GM19452 (cell line): Measurements from ENCODE around the gene KRT73.

ENCODE experiments used
- ATAC-seq: cut with Tn5 transposase; IDR thresholded peaks from one replicate; pipeline ENCODE4 v1.9.1; 2021; ENCODE audit not compliant: unreplicated experiment

Gene KRT73

GRCh38 chr12:52627395-52628110, 9.2 kb upstream of the KRT73 start:
- no peak for ATAC-seq

GRCh38 chr12:52622349-52622748, 4.0 kb upstream of the KRT73 start:
- ATAC-seq = no peak

- no peak for ATAC-seq
Observed at GRCh38 chr12:52618866-52619265, 507 bp upstream of the KRT73 start.

GRCh38 chr12:52617403-52617785, 965 bp downstream of the KRT73 start:
- ATAC-seq = no peak

- no peak for ATAC-seq
Observed at GRCh38 chr12:52616680-52617402, 1.5 kb downstream of the KRT73 start.

- no peak for ATAC-seq
Observed at GRCh38 chr12:52615912-52616311, 2.4 kb downstream of the KRT73 start.

- ATAC-seq = no peak
Observed at GRCh38 chr12:52615208-52615868, 3.0 kb downstream of the KRT73 start.

- ATAC-seq = no peak
Observed at GRCh38 chr12:52614381-52615207, 3.8 kb downstream of the KRT73 start.

- no peak for ATAC-seq
Observed at GRCh38 chr12:52613384-52614030, 4.9 kb downstream of the KRT73 start.

GRCh38 chr12:52612431-52613383, 5.7 kb downstream of the KRT73 start:
- ATAC-seq = no peak

GRCh38 chr12:52611080-52611468, 7.3 kb downstream of the KRT73 start:
- ATAC-seq = no peak

- no peak for ATAC-seq
Observed at GRCh38 chr12:52608826-52609630, 9.3 kb downstream of the KRT73 start.

- ATAC-seq = no peak
Observed at GRCh38 chr12:52608161-52608560, 10.2 kb downstream of the KRT73 start.

- ATAC-seq = no peak
Observed at GRCh38 chr12:52607314-52607713, 11.0 kb downstream of the KRT73 start.

GRCh38 chr12:52606581-52607218, 11.7 kb downstream of the KRT73 start:
- no peak for ATAC-seq

- no peak for ATAC-seq
Observed at GRCh38 chr12:52606096-52606495, 12.3 kb downstream of the KRT73 start.

GRCh38 chr12:52605542-52605941, 12.8 kb downstream of the KRT73 start:
- no peak for ATAC-seq

- ATAC-seq = no peak
Observed at GRCh38 chr12:52604859-52605258, 13.5 kb downstream of the KRT73 start.
